HL-60 (cell line): ENCODE results near the gene ARFGAP1.
"Not testable (repeated sequence)": the region's sequence is repeated elsewhere in the genome, so short reads cannot be mapped to it uniquely, and the experiment has no call there.

Experiments
- DNase-seq, 2 experiments: peaks; one replicate each; pipeline ENCODE4 v3.0.0-alpha.2; 2010 to 2020; ENCODE audit warnings: low read depth in 1 of 2, low spot score in 1 of 2
- H3K27ac ChIP-seq: fragments of 250-450 bp; sonication (Bioruptor Pico); replicated peaks from 2 replicates; pipeline ENCODE4 v1.5.1; 2020; ENCODE audit warnings: mild to moderate bottlenecking, moderate library complexity
- H3K27me3 ChIP-seq: fragments of 250-450 bp; sonication (Bioruptor Pico); 2 replicates; pipeline ENCODE4 v1.5.1; 2021; ENCODE audit warnings: mild to moderate bottlenecking, moderate library complexity; ENCODE audit not compliant: insufficient read depth, poor library complexity, severe bottlenecking
- H3K4me3 ChIP-seq: replicated peaks from 2 replicates; pipeline ENCODE4 v1.5.1; 2011; ENCODE audit warnings: mild to moderate bottlenecking, control low read depth, low read length; ENCODE audit not compliant: insufficient read depth
- GABPA ChIP-seq: IDR thresholded peaks from 2 replicates; pipeline ENCODE4 v1.6.1; 2012; ENCODE audit warnings: low read depth
- POLR2AphosphoS5 ChIP-seq: IDR thresholded peaks from 2 replicates; pipeline ENCODE4 v1.6.1; 2012; ENCODE audit warnings: low read depth
- REST ChIP-seq: IDR thresholded peaks from 2 replicates; pipeline ENCODE4 v1.6.1; 2012; ENCODE audit warnings: low read depth; ENCODE audit not compliant: insufficient replicate concordance
- SPI1 ChIP-seq: IDR thresholded peaks from 2 replicates; pipeline ENCODE4 v1.6.1; 2012; ENCODE audit warnings: low read depth, mild to moderate bottlenecking, borderline replicate concordance
- TF ChIP-seq, protein P1 (sequence below): IDR thresholded peaks from one replicate; pipeline ENCODE4 v1.5.1; 2011; ENCODE audit warnings: low read length, control low read depth, inconsistent platforms; ENCODE audit not compliant: insufficient read depth

Gene ARFGAP1

DNA sequence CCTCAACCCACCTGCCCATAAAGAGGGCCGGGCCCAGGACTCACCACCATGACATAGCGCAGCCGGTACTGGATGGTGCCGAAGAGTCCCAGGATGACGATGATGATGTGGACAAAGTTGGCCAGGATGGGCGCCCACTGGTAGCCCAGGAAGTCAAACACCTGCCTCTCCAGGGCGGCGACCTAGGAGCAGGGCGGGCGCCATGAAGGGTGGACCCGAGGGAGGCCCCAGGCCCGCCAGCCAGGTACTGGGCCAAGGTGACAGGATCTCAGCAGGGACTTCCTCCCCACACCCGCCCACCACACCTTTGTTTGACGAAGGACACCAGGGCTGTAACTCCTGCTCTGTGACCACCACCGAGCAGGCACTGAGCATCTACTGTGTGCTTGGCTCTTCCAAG is 22.7 kb upstream of the ARFGAP1 start:
- Histone ChIP-seq H3K27ac (no peak overlapping the region), H3K4me3 (no peak overlapping the region), H3K27me3 (peaks cover 38% of the 10 kb centered on the region)
- no peak for DNase-seq
- TF ChIP-seq GABPA (no peak), POLR2AphosphoS5 (no peak), SPI1 (no peak), REST (no peak)
- TF ChIP-seq, protein P1, sequence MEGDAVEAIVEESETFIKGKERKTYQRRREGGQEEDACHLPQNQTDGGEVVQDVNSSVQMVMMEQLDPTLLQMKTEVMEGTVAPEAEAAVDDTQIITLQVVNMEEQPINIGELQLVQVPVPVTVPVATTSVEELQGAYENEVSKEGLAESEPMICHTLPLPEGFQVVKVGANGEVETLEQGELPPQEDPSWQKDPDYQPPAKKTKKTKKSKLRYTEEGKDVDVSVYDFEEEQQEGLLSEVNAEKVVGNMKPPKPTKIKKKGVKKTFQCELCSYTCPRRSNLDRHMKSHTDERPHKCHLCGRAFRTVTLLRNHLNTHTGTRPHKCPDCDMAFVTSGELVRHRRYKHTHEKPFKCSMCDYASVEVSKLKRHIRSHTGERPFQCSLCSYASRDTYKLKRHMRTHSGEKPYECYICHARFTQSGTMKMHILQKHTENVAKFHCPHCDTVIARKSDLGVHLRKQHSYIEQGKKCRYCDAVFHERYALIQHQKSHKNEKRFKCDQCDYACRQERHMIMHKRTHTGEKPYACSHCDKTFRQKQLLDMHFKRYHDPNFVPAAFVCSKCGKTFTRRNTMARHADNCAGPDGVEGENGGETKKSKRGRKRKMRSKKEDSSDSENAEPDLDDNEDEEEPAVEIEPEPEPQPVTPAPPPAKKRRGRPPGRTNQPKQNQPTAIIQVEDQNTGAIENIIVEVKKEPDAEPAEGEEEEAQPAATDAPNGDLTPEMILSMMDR, result no peak

- H3K27ac ChIP-seq, H3K4me3 ChIP-seq: not testable (repeated sequence)
- DNase-seq, result peak in 1 of 2 experiments; percentile 14
- peaks cover 48% of the 10 kb centered on the region for H3K27me3 ChIP-seq
Observed at GRCh38 chr20:63251350-63251749, 21.3 kb upstream of the ARFGAP1 start.

DNA sequence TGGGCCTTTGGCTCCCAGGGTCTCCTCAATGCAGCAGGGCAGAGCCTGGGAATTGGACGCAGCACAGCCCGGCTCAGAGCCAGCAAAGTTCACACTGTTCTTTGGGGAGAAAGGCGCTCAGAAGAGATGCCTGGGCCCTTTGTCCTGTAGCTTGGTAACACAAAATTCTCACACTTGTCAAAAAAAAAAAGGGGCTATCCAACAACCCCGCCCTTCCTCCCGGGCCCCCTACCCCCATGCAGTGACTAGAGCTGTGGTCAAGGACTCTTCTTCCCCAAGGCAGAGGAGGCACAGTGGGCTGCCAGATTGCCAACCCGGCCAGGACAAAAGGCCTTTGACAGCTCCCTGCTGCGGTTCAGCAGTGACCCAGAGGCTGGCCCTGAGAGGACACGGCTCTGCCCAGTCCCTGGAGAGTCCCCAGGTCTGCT is 20.3 kb upstream of the ARFGAP1 start:
- H3K27ac ChIP-seq, result no peak overlapping the region

More for the DNA sequence above, 20.3 kb upstream of the ARFGAP1 start:
- no peak for DNase-seq
- H3K4me3 ChIP-seq, result no peak overlapping the region
- peaks cover 42% of the 10 kb centered on the region for H3K27me3 ChIP-seq
- TF ChIP-seq REST, result no peak
- TF ChIP-seq GABPA, result no peak
- TF ChIP-seq, protein P1, result no peak
- no peak for TF ChIP-seq SPI1
- no peak for TF ChIP-seq POLR2AphosphoS5
